Skeletal muscle tissue (tissue), 4 donors: Measurements from ENCODE around the gene ZNF273. TPM values are rescaled to one million over a fixed set of nuclear protein-coding genes. Genes with fewer than 3 reads are reported as not detected.
"Not testable (repeated sequence)": the region's sequence is repeated elsewhere in the genome, so short reads cannot be mapped to it uniquely, and the experiment has no call there.

Source experiments
- H3K27ac ChIP-seq: one replicate; pipeline ENCODE4 v1.7.0; 2013; ENCODE audit warnings: mild to moderate bottlenecking, low read depth, low read length, inconsistent platforms
- H3K27me3 ChIP-seq, 3 donors: one replicate each; pipeline ENCODE4 v1.7.0; 2013; ENCODE audit warnings: low read length in 3 of 3; ENCODE audit not compliant: control insufficient read depth in 3 of 3, insufficient read depth in 3 of 3
- H3K36me3 ChIP-seq, 3 donors: one replicate each; pipeline ENCODE4 v1.7.0; 2013; ENCODE audit warnings: low read length in 3 of 3; ENCODE audit not compliant: control insufficient read depth in 3 of 3, insufficient read depth in 3 of 3
- H3K4me1 ChIP-seq, 3 donors: one replicate each; pipeline ENCODE4 v1.7.0; 2013; ENCODE audit warnings: low read length in 3 of 3, mild to moderate bottlenecking in 3 of 3; ENCODE audit not compliant: control insufficient read depth in 3 of 3, insufficient read depth in 3 of 3
- H3K4me3 ChIP-seq, 3 donors: one replicate each; pipeline ENCODE4 v1.7.0; 2013; ENCODE audit warnings: low read length in 3 of 3
- H3K9ac ChIP-seq, 3 donors: one replicate each; pipeline ENCODE4 v1.7.0; 2013; ENCODE audit warnings: low read length in 3 of 3, mild to moderate bottlenecking in 3 of 3, moderate library complexity in 2 of 3, low read depth in 1 of 3
- H3K9me3 ChIP-seq, 3 donors: one replicate each; pipeline ENCODE4 v1.7.0; 2013; ENCODE audit warnings: low read length in 3 of 3; ENCODE audit not compliant: control insufficient read depth in 3 of 3
- total RNA-seq: library from RNA; depleted of rRNA; stranded (reverse); fragments of >200 nt; gene quantifications from one replicate; pipeline ENCODE4 v1.2.3, GENCODE V29; 2014
- donor health status: Osteomylitis.

Gene ZNF273
- total RNA-seq, 1 donor from 2014 or later = 6.3 TPM

GRCh38 chr7:64888561-64888900, 14.5 kb upstream of the ZNF273 start:
- Histone ChIP-seq H3K9me3 (no peaks in the 10 kb centered on the region), H3K4me3 (peak overlapping the region; percentile 59 to 78 (median 75)), H3K27me3 (peaks cover 2 to 35% (median 2%) of the 10 kb centered on the region in 3 donors), H3K27ac (no peak overlapping the region), H3K4me1 (peaks cover 21 to 44% (median 25%) of the 10 kb centered on the region in 3 donors), H3K36me3 (no peaks in the 10 kb centered on the region), H3K9ac (peak overlapping the region; percentile 58 to 74 (median 66))

GRCh38 chr7:64888901-64889685, 14.0 kb upstream of the ZNF273 start:
- Histone ChIP-seq H3K9me3 (no peaks in the 10 kb centered on the region), H3K4me3 (peak overlapping the region; percentile 59 to 78 (median 75)), H3K27me3 (peaks cover 2 to 35% (median 2%) of the 10 kb centered on the region in 3 donors), H3K36me3 (no peaks in the 10 kb centered on the region), H3K27ac (no peak overlapping the region), H3K9ac (peak overlapping the region; percentile 58 to 74 (median 66)), H3K4me1 (peaks cover 21 to 39% (median 25%) of the 10 kb centered on the region in 3 donors)

DNA sequence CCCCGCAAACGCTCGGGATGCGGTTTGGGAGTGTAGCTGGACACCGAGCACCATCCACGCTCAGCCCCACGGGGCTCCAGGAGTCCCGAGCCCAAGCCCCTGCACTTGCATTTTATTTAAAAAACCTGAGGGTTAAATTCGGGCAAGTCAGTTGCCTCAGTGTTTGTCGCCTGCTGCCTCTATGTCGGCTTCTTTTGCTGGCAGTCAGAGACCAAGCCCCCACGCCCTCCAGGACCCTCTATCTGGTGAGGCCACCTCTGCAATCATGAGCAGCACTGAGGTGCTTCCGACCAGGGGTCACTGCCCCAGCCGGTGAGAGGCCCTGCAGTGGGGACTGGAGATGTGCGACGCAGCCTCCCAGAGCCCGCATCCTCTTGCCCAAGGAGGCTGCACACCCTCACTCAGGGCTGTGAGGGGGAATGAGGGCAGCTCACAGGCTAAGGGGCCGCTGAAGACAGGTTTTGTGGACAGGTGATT, 13.3 kb upstream of the ZNF273 start:
- Histone ChIP-seq H3K27me3 (peaks cover 2 to 35% (median 2%) of the 10 kb centered on the region in 3 donors), H3K9me3 (no peaks in the 10 kb centered on the region), H3K27ac (no peak overlapping the region), H3K4me3 (peak overlapping the region in 2 of 3 donors; percentile 75 to 78), H3K9ac (peak overlapping the region in 1 of 3 donors; percentile 66), H3K4me1 (peaks cover 21 to 39% (median 25%) of the 10 kb centered on the region in 3 donors), H3K36me3 (no peaks in the 10 kb centered on the region)

DNA sequence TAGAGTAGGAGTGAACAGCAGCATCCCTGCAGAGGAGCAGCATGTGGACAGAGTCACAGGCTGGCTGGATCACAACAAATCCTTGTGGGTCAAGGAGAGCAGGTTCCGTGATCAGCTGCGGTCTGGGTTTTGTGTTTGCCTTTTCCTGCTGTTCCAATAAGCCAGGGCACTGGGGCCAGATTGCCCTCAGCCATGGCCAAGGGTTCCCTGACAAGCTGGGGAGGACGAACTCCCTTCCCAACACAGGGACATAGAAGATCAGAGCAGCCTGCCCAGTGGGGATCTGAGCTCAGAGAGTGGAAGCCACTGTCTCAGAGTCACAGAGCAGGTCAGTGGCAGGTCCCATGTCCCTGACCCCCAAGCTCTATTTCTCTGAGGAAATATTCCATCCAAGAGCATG, 12.8 kb upstream of the ZNF273 start:
- not testable (repeated sequence) for H3K4me3 ChIP-seq, H3K36me3 ChIP-seq, H3K9ac ChIP-seq, H3K27ac ChIP-seq, H3K9me3 ChIP-seq
- Histone ChIP-seq H3K27me3 (peaks cover 2 to 35% (median 2%) of the 10 kb centered on the region in 3 donors), H3K4me1 (peaks cover 21 to 39% (median 25%) of the 10 kb centered on the region in 3 donors)

DNA sequence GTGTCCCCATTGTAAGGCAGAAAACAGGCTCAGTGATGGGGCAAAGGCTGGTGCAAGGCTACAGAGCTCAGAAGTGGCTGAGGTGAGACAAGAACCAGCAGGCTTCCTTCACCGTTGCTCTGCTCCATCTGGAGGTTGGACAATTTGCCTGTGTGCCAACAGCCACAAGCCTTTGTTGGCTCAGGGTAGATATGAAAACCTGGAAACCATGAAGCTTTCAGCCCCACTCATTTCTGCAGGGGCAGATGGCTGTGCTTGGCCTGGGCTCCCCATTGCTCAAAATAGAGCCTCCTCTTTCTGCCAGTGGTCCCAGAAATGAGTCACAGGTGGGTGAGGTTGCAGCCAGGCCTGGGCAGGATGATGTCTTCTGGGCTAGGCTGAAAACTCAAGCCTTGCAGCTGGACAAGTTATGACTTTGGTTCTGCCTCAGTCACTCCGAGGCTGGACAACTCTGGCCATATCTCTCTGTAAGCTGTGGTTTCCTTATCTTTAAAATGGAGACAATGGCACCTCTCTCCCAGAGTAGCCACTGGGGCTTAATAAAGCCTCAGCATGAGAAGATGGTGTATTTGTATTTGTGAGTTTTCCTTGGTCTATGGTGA, 12.2 kb upstream of the ZNF273 start:
- Histone ChIP-seq H3K36me3 (no peaks in the 10 kb centered on the region), H3K27me3 (peaks cover 2 to 31% (median 2%) of the 10 kb centered on the region in 3 donors), H3K4me1 (peaks cover 21 to 39% (median 25%) of the 10 kb centered on the region in 3 donors), H3K9ac (no peak overlapping the region), H3K4me3 (no peak overlapping the region), H3K27ac (peak overlapping the region; percentile 38), H3K9me3 (no peaks in the 10 kb centered on the region)

GRCh38 chr7:64891363-64892081, 11.6 kb upstream of the ZNF273 start:
- H3K4me3 ChIP-seq, H3K9me3 ChIP-seq, H3K9ac ChIP-seq, H3K36me3 ChIP-seq: not testable (repeated sequence)
- peaks cover 2 to 28% (median 2%) of the 10 kb centered on the region in 3 donors for H3K27me3 ChIP-seq
- peaks cover 21 to 39% (median 25%) of the 10 kb centered on the region in 3 donors for H3K4me1 ChIP-seq
- H3K27ac ChIP-seq = peak overlapping the region; percentile 38

DNA sequence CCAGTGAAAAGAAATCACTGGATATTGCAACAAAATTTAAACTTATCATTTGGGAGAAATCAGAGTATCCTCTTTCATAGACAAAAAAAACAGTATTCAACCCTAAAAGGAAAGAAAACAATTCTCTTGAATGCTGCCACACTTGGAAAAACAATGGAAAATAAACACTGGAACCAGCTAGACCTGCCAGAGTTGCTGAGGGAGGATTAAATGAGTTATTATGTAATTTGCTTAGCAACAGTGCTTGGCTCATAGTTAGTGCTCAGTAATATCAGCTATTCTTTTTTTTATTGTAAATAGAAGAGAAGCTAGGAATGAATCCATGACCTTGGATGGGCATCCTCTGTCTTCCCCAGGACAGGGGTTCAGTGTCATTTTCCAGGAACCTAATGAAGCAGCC, 11.0 kb upstream of the ZNF273 start:
- Histone ChIP-seq H3K4me3 (no peak overlapping the region), H3K4me1 (peaks cover 21 to 39% (median 25%) of the 10 kb centered on the region in 3 donors), H3K27me3 (peaks cover 1 to 27% (median 2%) of the 10 kb centered on the region in 3 donors), H3K9me3 (no peaks in the 10 kb centered on the region), H3K36me3 (no peaks in the 10 kb centered on the region), H3K27ac (no peak overlapping the region), H3K9ac (no peak overlapping the region)

- no peaks in the 10 kb centered on the region for H3K9me3 ChIP-seq
- H3K27me3 ChIP-seq = peaks cover 0 to 22% (median 0%) of the 10 kb centered on the region in 3 donors
- H3K36me3 ChIP-seq = no peaks in the 10 kb centered on the region
- no peak overlapping the region for H3K4me3 ChIP-seq
- H3K27ac ChIP-seq = no peak overlapping the region
- H3K9ac ChIP-seq = no peak overlapping the region
- H3K4me1 ChIP-seq = peaks cover 21 to 39% (median 24%) of the 10 kb centered on the region in 3 donors
Observed at GRCh38 chr7:64892666-64893309, 10.3 kb upstream of the ZNF273 start.

DNA sequence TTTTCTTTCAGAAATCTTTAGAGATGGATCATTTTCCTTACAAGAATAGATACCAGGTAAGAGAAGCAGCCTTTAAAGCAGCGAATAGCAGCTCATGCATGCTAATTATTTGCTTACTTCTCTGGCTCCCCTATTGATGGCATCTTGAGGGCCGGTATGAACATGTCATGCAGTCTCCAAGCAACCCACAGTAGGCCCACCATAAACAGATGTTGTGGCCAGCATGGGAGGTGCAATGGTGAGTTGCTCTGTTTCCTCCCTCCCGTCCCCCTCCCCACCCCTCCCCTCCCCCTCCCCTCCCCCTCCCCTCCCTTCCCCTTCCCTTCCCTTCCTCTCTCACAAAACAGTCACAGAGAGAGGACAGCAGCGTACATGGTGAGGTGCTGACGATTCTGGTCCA, 9.7 kb upstream of the ZNF273 start:
- H3K27ac ChIP-seq = no peak overlapping the region
- no peaks in the 10 kb centered on the region for H3K36me3 ChIP-seq
- H3K9me3 ChIP-seq = no peaks in the 10 kb centered on the region
- peaks cover 14 to 33% (median 18%) of the 10 kb centered on the region in 3 donors for H3K4me1 ChIP-seq
- no peak overlapping the region for H3K9ac ChIP-seq
- no peak overlapping the region for H3K4me3 ChIP-seq
- H3K27me3 ChIP-seq = peaks cover 0 to 16% (median 0%) of the 10 kb centered on the region in 3 donors
